HEK293 (cell line): Measurements from ENCODE around the gene HSDL1.

Experiments used
- CTCF ChIA-PET: fragments of 350-600 bp; formaldehyde crosslinking; extraction: SDS; loops from one replicate; lab custom pipeline; 2021; ENCODE audit warnings: antibody characterized with exemption; lab: Yijun Ruan, JAX
- POLR2A ChIA-PET: fragments of 300-600 bp; formaldehyde crosslinking; extraction: SDS; loops from one replicate; lab custom pipeline; 2020; ENCODE audit warnings: antibody characterized with exemption, inconsistent platforms; lab: Yijun Ruan, JAX
- H3K27ac ChIP-seq: fragments of 200-500 bp; sonication (Bioruptor generic); 2 replicates; pipeline ENCODE4 v1.5.1; 2014; ENCODE audit warnings: low read depth, low read length, control low read depth, inconsistent platforms; ENCODE audit errors: extremely low read depth
- H3K36me3 ChIP-seq, 2 experiments: fragments of 200-500 bp in 1 of 2; sonication (Bioruptor generic) in 1 of 2; 1 replicate in 1 of 2; 2 replicates in 1 of 2; pipeline ENCODE4 v1.5.1; 2014 to 2017; ENCODE audit warnings: inconsistent platforms in 2 of 2, low read length in 2 of 2; ENCODE audit not compliant: control insufficient read depth in 2 of 2, insufficient read depth in 1 of 2
- H3K4me1 ChIP-seq: fragments of 200-500 bp; sonication (Bioruptor generic); 2 replicates; pipeline ENCODE4 v1.5.1; 2014; ENCODE audit warnings: mild to moderate bottlenecking, low read length, inconsistent platforms; ENCODE audit not compliant: control insufficient read depth, insufficient read depth
- H3K4me3 ChIP-seq: 2 replicates; pipeline ENCODE4 v1.5.1; 2011; ENCODE audit warnings: low read depth, mild to moderate bottlenecking, control low read depth, low read length, moderate library complexity
- H3K9me3 ChIP-seq: fragments of 200-500 bp; sonication (Bioruptor generic); 2 replicates; pipeline ENCODE4 v1.5.1; 2014; ENCODE audit warnings: low read depth, low read length, inconsistent platforms; ENCODE audit not compliant: control insufficient read depth, insufficient read depth
- HOXA7 ChIP-seq: sonication (generic); formaldehyde crosslinking; IDR thresholded peaks from 2 replicates; pipeline ENCODE4 v1.8.1; 2022; ENCODE audit warnings: missing genetic modification reagents, borderline replicate concordance
- SCRT1 ChIP-seq: fragments of 450-650 bp; formaldehyde crosslinking; IDR thresholded peaks from 2 replicates; pipeline ENCODE4 v1.5.1; 2016; ENCODE audit warnings: missing biosample characterization, missing genetic modification characterization, borderline replicate concordance
- SP3 ChIP-seq: fragments of 450-650 bp; formaldehyde crosslinking; IDR thresholded peaks from 2 replicates; pipeline ENCODE4 v1.5.1; 2016; ENCODE audit warnings: missing biosample characterization, missing genetic modification characterization
- TRIM28 ChIP-seq: IDR thresholded peaks from 2 replicates; pipeline ENCODE4 v1.6.1; 2011; ENCODE audit warnings: low read length, control low read depth, borderline replicate concordance
- ZBTB8A ChIP-seq: fragments of 450-650 bp; formaldehyde crosslinking; IDR thresholded peaks from 2 replicates; pipeline ENCODE4 v1.5.1; 2016; ENCODE audit warnings: missing biosample characterization, missing genetic modification characterization
- ZEB2 ChIP-seq: fragments of 450-650 bp; formaldehyde crosslinking; IDR thresholded peaks from 2 replicates; pipeline ENCODE4 v1.5.1; 2016; ENCODE audit warnings: missing biosample characterization, missing genetic modification characterization
- ZFP3 ChIP-seq: fragments of 450-650 bp; formaldehyde crosslinking; IDR thresholded peaks from 2 replicates; pipeline ENCODE4 v1.5.1; 2016; ENCODE audit warnings: low read depth, missing biosample characterization, missing genetic modification characterization
- ZIC2 ChIP-seq: fragments of 450-650 bp; formaldehyde crosslinking; IDR thresholded peaks from 2 replicates; pipeline ENCODE4 v1.5.1; 2016; ENCODE audit warnings: missing biosample characterization, missing genetic modification characterization
- ZNF133 ChIP-seq: fragments of 450-650 bp; formaldehyde crosslinking; IDR thresholded peaks from 2 replicates; pipeline ENCODE4 v1.5.1; 2016; ENCODE audit warnings: missing biosample characterization, missing genetic modification characterization
- ZNF169 ChIP-seq: fragments of 450-650 bp; formaldehyde crosslinking; IDR thresholded peaks from 2 replicates; pipeline ENCODE4 v1.5.1; 2016; ENCODE audit warnings: missing biosample characterization, missing genetic modification characterization
- ZNF221 ChIP-seq: fragments of 450-650 bp; formaldehyde crosslinking; IDR thresholded peaks from 2 replicates; pipeline ENCODE4 v1.5.1; 2017; ENCODE audit warnings: missing biosample characterization, missing genetic modification characterization, borderline replicate concordance
- ZNF239 ChIP-seq: fragments of 450-650 bp; formaldehyde crosslinking; IDR thresholded peaks from 2 replicates; pipeline ENCODE4 v1.5.1; 2016; ENCODE audit warnings: missing biosample characterization, missing genetic modification characterization
- ZNF354C ChIP-seq: fragments of 450-650 bp; formaldehyde crosslinking; IDR thresholded peaks from 2 replicates; pipeline ENCODE4 v1.5.1; 2016; ENCODE audit warnings: missing biosample characterization, missing genetic modification characterization, low read depth, borderline replicate concordance
- ZNF366 ChIP-seq: fragments of 450-650 bp; formaldehyde crosslinking; conservative IDR thresholded peaks from 2 replicates; pipeline ENCODE4 v1.5.1; 2016; ENCODE audit warnings: missing biosample characterization, missing genetic modification characterization
- ZNF48 ChIP-seq: fragments of 450-650 bp; formaldehyde crosslinking; IDR thresholded peaks from 2 replicates; pipeline ENCODE4 v1.5.1; 2016; ENCODE audit warnings: missing biosample characterization, missing genetic modification characterization
- ZNF555 ChIP-seq: fragments of 450-650 bp; formaldehyde crosslinking; conservative IDR thresholded peaks from 2 replicates; pipeline ENCODE4 v1.5.1; 2017; ENCODE audit warnings: missing biosample characterization, mild to moderate bottlenecking, missing genetic modification characterization, inconsistent platforms
- ZNF830 ChIP-seq: fragments of 450-650 bp; IDR thresholded peaks from 2 replicates; pipeline ENCODE4 v1.5.0; 2018; ENCODE audit warnings: missing biosample characterization, missing genetic modification characterization, low read depth, mild to moderate bottlenecking, moderate library complexity
- ZNF837 ChIP-seq: fragments of 450-650 bp; formaldehyde crosslinking; IDR thresholded peaks from 2 replicates; pipeline ENCODE4 v1.5.1; 2016; ENCODE audit warnings: missing biosample characterization, missing genetic modification characterization
- ZSCAN23 ChIP-seq: fragments of 450-650 bp; formaldehyde crosslinking; IDR thresholded peaks from 2 replicates; pipeline ENCODE4 v1.5.1; 2016; ENCODE audit warnings: missing biosample characterization, missing genetic modification characterization
- TF ChIP-seq, protein P1 (sequence below): fragments of 450-650 bp; formaldehyde crosslinking; IDR thresholded peaks from 2 replicates; pipeline ENCODE4 v1.5.1; 2016; ENCODE audit warnings: missing biosample characterization, missing genetic modification characterization
- TF ChIP-seq, protein P2 (sequence below): fragments of 450-650 bp; formaldehyde crosslinking; IDR thresholded peaks from 2 replicates; pipeline ENCODE4; 2016; ENCODE audit warnings: missing biosample characterization, missing genetic modification characterization
- TF ChIP-seq, protein P3 (sequence below): fragments of 450-650 bp; formaldehyde crosslinking; IDR thresholded peaks from 2 replicates; pipeline ENCODE4 v1.5.1; 2017; ENCODE audit warnings: missing biosample characterization, missing genetic modification characterization

HSDL1 gene

DNA sequence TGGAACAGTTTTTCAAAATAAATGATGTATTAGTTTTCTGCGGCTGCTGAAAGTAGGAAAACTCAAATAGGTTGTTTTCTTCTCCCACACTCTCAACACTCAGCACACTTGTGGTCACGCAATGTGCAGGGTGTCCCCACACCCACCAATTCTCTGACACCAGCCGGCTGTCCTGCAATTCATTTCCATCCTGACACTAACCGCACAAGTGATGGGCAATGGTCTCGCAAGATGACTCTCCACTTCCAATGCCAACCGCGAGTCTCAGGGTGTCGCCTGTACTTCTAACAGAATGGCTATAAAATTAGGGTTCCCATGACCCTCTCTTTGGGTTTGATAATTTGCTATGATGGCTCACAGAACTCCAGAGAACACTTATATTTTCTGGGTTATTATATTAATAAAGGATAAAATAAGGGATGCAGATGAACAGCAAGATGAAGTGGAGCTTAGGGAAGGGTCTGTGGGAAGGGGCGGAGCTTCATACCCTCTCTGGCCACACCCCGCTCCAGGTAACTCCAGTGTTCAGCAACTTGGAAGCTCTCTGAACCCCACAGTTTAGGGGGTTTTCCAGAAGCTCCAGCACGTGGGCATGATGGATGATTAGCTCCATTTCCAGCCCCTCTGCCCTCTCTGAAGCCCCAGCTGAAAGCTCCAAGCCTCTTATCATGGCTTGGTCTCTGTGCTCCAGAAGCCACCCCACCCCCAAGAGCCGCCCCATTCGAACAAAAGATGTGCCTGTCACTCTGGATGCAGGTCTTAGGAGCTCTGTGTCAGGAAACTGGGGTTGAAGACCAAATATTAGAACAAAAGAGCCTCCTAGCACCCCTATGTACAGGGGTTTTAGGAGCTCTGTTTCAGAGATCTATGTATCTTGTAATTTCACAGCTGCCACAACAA lies 22.1 kb upstream of the HSDL1 start (continued):
- TF ChIP-seq, protein P1, sequence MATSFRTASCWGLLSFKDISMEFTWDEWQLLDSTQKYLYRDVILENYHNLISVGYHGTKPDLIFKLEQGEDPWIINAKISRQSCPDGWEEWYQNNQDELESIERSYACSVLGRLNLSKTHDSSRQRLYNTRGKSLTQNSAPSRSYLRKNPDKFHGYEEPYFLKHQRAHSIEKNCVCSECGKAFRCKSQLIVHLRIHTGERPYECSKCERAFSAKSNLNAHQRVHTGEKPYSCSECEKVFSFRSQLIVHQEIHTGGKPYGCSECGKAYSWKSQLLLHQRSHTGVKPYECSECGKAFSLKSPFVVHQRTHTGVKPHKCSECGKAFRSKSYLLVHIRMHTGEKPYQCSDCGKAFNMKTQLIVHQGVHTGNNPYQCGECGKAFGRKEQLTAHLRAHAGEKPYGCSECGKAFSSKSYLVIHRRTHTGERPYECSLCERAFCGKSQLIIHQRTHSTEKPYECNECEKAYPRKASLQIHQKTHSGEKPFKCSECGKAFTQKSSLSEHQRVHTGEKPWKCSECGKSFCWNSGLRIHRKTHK = no peak
- TF ChIP-seq SP3 = no peak
- no peak for TF ChIP-seq ZNF366 (tag by site-specific recombination)
- TF ChIP-seq ZNF555 (tag by site-specific recombination) = no peak

DNA sequence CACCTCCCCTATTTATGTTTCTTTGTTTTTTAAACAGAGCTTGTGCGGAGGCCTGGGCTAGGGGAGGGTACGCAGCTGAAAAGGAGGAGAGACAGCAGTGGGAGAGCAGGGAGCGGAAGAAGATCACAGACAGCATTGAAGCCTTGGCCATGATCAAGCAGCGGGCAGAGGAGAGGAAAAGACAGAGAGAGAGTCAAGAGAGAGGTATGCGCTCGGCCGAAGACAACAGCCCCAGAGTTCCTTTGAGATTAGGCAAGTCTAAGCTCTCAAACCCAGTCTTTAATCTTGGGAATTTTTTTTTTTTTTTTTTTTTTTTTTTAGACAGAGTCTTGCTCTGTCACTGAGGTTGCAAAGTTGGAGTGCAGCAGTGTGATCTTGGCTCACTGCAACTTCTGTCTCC lies 20.8 kb upstream of the HSDL1 start:
- Histone ChIP-seq H3K36me3 (no peaks in the 10 kb centered on the region), H3K27ac (no peak overlapping the region), H3K9me3 (no peaks in the 10 kb centered on the region), H3K4me3 (no peak overlapping the region), H3K4me1 (no peaks in the 10 kb centered on the region)
- CTCF ChIA-PET = interaction anchor here (0.6 to 2.6 kb wide), 6 partner anchors 10 to 111 kb away, joined by 3 to 8 read pairs (median 4); partner anchors contain the start of gene TAF1C
- TF ChIP-seq ZNF239 (no peak), TRIM28 (no peak), ZEB2 (tag by site-specific recombination) (no peak), ZIC2 (tag by site-specific recombination) (no peak), SCRT1 (tag by site-specific recombination) (no peak), ZNF48 (tag by site-specific recombination) (no peak), ZNF354C (tag by site-specific recombination) (no peak), ZFP3 (no peak), ZSCAN23 (tag by site-specific recombination) (no peak), HOXA7 (no peak), ZNF169 (no peak), SP3 (no peak), ZNF221 (tag by site-specific recombination) (no peak), ZBTB8A (tag by site-specific recombination) (no peak), ZNF133 (tag by site-specific recombination) (no peak), ZNF830 (tag by site-specific recombination) (no peak), ZNF837 (tag by site-specific recombination) (no peak)
- TF ChIP-seq, protein P2, sequence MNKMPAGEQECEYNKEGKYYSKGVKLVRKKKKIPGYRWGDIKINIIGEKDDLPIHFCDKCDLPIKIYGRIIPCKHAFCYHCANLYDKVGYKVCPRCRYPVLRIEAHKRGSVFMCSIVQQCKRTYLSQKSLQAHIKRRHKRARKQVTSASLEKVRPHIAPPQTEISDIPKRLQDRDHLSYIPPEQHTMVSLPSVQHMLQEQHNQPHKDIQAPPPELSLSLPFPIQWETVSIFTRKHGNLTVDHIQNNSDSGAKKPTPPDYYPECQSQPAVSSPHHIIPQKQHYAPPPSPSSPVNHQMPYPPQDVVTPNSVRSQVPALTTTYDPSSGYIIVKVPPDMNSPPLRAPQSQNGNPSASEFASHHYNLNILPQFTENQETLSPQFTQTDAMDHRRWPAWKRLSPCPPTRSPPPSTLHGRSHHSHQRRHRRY = no peak
- TF ChIP-seq, protein P1 = no peak
- TF ChIP-seq, protein P3, sequence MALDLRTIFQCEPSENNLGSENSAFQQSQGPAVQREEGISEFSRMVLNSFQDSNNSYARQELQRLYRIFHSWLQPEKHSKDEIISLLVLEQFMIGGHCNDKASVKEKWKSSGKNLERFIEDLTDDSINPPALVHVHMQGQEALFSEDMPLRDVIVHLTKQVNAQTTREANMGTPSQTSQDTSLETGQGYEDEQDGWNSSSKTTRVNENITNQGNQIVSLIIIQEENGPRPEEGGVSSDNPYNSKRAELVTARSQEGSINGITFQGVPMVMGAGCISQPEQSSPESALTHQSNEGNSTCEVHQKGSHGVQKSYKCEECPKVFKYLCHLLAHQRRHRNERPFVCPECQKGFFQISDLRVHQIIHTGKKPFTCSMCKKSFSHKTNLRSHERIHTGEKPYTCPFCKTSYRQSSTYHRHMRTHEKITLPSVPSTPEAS (tag by site-specific recombination) = no peak
- POLR2A ChIA-PET = no interaction called here
